CD4-positive, alpha-beta T cell treated with Interferon alpha-2 for 1 hour (primary cell): ENCODE measurements around the gene PBXIP1.
"Not testable (repeated sequence)": the region's sequence is repeated elsewhere in the genome, so short reads cannot be mapped to it uniquely, and the experiment has no call there.

Source experiments
- DNase-seq, 2 donors: peaks; one replicate each; pipeline ENCODE4 v3.0.0-alpha.2; 2020 to 2022

Gene PBXIP1, protein sequence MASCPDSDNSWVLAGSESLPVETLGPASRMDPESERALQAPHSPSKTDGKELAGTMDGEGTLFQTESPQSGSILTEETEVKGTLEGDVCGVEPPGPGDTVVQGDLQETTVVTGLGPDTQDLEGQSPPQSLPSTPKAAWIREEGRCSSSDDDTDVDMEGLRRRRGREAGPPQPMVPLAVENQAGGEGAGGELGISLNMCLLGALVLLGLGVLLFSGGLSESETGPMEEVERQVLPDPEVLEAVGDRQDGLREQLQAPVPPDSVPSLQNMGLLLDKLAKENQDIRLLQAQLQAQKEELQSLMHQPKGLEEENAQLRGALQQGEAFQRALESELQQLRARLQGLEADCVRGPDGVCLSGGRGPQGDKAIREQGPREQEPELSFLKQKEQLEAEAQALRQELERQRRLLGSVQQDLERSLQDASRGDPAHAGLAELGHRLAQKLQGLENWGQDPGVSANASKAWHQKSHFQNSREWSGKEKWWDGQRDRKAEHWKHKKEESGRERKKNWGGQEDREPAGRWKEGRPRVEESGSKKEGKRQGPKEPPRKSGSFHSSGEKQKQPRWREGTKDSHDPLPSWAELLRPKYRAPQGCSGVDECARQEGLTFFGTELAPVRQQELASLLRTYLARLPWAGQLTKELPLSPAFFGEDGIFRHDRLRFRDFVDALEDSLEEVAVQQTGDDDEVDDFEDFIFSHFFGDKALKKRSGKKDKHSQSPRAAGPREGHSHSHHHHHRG

DNA sequence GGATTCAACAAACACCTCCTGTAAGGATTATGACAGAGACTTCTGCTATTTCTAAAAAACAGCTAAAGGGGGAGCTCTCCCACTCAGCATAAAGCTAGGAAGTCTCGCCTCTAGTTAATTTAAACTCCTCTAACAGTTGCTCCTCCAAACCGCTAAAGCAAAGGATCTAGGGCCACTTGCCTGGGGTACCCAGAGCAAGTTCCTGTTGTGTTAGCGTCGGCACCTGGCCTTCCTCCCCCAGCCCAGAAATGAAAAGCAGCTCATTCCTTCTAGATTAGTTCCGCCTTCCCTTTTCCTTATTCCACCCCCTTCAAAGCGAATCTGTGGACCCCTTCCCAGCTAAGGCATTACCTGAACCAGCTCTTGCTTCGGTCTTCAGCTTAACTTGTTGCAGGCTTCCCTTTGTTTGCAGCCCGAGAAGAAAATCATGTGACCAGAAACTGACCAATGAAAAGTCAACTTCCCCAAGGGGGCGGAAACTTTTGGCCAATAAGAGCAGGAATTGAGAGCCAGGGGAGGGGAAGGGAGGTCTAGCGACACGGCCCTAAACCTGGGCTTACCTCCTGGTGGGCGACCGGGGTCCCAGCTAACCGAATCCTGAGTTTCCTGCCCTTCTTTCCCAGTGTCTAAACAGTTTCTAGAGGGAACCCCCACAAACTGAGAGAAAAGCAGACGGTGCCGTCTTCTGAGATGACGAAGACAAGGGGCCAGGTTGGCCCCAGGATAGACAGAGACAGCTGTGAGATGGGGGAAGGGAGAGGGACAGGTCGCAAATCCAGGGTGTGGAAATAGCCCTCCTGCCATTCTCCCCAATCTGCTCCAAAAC is at the start of gene PBXIP1:
TSS of gene PBXIP1 (minus strand) at position 382 of the 826 bp plus-strand sequence. CDS start 2,378 bp downstream, outside the sequence.
- peak; percentile 92 to 96 for DNase-seq

DNA sequence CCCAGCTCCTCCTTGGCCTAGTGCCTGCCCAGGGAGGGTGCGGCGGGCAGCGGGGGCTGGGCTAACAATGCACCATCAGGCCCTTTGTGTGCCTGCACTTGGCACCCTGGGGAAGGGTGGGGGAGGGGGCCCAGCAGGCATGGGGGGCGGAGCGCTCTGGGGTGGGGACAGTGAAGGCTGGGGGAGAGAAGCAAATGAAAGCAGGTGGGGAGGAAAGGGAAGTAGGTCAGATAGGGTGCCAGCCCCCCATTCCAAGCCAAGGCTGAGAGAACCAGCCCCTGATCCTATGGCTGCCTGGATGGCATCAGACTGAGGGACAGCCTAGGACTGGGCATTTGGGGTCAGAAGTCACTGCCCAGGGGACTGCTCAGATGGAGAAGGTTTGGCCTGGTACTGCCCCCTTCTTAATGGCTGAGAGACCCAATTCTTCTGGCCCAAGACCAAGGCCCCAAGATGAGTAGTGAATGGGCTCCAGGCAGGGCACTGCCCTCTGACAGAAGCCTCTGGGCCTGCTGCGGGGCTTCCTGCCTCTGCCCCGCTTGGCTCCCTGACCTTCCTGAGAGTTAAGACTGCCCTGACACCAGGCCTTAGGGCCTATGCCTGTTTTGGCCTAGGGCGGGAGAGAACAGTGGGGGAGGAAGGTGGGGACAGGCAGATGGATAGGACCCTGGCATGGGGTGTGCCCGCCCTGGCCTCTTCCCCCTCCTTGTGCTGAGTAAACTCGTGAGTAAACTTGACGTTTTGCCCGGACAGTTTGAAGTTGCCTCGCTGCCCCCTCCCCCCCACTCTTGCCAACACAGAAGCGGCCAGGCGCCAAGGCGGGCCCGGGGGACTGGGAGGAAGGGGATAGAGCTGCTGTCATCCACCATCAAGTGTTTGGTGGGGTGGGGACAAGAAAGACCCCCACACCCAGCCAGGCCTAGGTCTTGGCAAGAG is 49.4 kb upstream of the PBXIP1 start:
- peak; percentile 45 to 58 for DNase-seq

DNA sequence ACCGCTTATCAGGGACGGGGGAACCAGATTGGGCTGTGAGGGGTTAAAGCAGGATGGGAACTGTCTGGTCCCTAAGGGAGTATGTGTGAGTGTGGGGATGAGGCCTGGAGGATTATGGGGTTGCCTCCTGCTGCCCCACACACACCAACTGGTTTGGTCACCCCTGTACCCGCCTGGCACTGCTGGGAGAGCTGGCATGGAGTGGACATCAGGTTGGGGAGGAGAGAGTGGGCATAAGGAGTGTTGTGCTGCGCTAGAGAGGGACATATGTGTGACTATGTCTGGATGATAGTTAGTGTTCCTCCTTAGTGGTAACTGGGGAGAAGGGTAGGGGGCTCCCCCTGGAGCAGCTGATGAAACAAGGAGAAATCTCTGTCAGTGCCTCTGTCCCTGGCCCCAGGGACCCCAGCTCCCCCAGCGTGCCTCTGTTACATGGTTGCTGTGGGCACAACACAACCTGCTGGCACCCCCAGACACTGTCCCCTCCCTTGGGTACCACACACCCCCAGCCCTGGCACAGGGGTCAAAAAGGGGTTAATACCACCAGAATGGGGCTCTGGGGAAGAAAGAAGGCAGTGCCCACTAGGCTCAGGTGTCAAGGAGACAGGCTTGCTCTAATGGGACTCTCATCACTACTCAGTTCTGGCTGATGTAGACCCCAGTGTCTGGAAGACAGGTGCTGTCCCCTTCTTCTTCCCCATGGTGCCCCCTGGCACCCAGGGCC is 48.6 kb upstream of the PBXIP1 start:
- no peak for DNase-seq

- DNase-seq, result no peak
These were observed 48.0 kb upstream of the PBXIP1 start for GRCh38 chr1:155003766-155004351.

GRCh38 chr1:155003227-155003765 is 47.4 kb upstream of the PBXIP1 start:
- no peak for DNase-seq

DNA sequence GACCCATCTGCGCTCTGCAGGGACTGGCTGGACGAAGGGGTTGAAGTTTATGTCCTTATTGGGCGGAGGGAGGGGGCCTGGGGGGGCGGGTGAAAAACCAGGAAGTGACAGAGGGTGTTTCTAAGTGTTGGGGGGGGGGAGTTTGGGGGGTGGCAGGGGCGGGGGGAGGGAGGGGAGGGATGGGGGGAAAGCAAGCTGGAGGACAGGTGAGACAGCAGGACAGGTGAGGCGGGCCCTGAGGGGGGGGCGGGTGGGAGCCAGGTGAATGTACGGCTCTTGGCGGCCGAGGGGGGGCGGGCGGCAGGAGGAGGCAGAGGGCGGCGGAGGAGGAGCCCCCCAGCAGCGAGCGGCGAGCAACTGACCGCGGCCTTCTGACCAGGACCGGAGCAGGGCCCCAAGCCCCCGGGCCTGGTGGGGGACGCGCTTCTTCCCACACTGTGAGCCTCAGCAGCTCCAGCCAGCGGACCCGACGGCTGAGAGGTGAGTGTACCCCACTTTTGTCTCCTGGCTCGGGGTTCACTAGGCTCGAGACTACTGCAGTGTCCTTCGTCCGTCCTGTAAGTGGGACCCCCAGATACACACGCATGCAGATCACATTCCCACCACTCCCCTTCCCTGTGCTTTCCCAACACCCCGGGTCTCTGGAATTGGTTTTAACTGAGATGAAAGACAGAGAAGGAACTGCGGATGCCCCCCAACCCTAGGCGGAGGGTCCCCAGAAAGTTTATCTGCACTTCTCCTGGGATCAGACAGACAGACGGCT is 46.7 kb upstream of the PBXIP1 start, which contains the start of gene ZBTB7B:
TSS of gene ZBTB7B (plus strand) at position 339 of the 763 bp plus-strand sequence. CDS start 11,859 bp downstream, outside the sequence.
- DNase-seq, result no peak

GRCh38 chr1:155001675-155002463 is 46.0 kb upstream of the PBXIP1 start:
- peak; percentile 98 for DNase-seq

- DNase-seq, result no peak
These were observed 45.5 kb upstream of the PBXIP1 start for GRCh38 chr1:155001425-155001674.

GRCh38 chr1:155000726-155001424 is 45.0 kb upstream of the PBXIP1 start:
- peak; percentile 71 to 82 for DNase-seq

DNA sequence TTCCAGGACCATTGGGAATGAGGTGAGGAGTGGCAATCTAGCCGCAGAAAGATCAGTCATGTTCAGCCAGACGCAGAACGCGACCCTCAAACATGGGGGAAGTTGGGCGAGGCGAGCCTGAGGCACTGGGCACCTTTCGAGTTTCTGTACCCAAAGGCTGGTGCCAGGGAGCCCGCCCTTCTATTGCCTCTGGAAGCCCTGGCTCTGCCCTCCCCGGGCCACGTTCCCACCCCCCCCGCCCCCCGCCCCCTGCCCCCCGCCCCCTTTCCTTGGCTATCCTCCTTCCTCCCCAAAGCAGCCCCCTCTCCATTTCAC is 44.5 kb upstream of the PBXIP1 start:
- no peak for DNase-seq

DNA sequence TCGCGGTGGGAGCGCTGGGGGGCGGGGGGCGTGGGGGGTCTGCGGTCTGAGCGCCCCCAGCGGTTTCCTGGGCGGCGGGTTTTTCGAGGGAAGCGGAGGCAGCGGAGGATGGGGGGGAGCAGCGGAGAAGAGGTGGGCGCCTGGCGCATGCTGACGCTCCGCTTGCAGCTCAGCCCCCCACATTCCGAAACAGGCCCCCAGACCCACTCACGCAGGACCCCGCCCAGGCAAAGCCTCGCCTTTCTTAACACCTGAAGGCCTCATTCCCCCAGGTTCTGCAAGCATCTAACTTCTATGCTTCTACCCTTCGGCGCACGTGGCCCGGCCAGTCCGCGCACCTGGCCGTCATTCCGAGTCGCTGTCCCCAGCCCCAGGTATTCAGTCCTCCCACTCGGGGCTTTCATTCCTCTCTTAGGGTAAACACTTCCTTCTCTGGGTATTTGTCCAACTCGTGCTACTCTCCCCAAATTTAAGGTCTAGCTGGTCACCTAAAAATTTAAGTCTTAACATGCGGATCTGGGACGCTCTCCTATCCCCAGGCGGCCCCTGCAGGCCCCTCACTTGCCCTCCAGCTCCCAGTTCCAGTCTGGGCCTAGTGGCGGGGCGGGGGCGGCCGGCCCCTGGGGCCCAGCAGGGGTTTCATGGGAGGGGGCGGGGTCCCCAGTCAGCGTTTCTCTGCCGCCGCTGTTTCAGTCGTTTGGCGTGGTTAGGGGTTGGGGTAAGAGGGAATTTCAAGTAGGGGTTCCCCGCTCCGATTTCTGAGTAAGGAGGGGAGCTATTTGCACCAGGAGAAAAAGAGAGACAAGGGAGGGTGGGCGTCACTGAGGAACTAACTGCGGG is 43.9 kb upstream of the PBXIP1 start:
- DNase-seq, result peak in 1 of 2 donors; percentile 57

DNA sequence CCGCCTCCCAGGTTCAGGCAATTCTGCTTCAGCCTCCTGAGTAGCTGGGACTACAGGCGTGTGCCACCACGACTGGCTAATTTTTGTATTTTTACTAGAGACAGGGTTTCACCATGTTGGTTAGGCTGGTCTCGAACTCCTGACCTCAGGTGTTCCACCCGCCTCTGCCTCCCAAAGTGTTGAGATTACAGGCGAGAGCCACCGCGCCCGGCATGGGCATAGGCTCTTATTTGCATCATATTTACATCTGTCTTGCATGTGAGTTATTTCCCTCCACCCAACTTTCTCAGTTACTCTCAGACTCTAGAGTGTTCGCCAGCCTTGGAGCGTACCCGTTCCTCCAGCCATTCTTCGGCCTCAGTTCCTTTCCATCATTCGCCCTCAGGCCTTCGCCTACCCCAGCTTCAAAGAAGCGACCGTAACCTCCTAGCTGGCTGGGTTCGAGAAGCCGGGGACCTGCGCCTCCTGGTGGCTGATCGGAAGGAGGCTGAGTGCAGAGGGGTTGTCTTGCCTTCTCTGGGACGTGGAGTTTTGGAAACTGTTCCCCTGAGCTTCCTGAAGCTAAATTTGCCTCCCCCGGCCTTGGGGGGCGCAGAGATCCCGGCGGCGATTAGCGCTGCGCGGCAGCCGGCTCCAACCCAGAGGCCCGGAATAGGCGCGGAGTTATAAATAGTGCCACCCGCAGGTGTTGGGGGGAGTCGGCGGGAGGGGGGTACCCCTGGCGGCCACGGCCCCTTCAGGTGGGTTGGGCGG is 43.1 kb upstream of the PBXIP1 start:
- peak; percentile 72 to 77 for DNase-seq

- DNase-seq, result no peak
These were observed 42.4 kb upstream of the PBXIP1 start for GRCh38 chr1:154998201-154998780.

DNA sequence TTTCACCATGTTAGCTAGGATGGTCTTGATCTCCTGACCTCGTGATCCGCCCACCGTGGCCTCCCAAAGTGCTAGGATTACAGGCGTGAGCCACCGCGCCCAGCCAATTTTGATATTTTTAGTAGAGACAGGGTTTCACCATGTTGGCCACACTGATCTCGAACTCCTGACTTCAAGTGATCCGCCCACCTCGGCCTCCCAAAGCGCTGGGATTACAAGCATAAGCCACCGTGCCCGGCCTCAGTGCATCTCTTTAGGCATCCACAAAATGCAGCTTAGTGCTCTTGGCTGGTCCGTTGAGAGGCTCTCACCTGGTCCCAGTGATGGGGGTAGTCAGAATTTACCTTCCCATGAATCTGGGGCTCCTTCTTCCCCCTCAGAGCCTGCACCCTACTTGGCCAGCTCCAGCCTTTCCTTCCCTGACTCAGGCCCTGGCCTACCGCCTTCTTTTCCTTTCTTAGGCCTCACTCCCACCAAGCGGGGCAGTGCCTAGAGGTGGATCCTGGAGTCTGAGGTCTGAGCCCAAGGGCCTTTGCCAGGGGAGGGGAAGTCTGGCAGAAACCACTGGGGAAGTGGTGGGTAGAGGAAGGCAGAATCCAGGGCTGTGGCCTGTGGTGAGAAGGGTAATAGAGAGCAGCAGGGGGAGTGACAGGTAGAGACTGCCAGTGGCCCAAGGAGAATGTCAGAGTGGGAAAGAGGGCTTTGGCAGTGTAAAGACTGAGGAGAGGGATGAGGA is 41.2 kb upstream of the PBXIP1 start:
- DNase-seq, result no peak

- DNase-seq, result not testable (repeated sequence)
These were observed 39.5 kb upstream of the PBXIP1 start for GRCh38 chr1:154995301-154995983.
